ENCODE data around the gene ASS1. TPM values are rescaled to one million over a fixed set of nuclear protein-coding genes. Genes with fewer than 3 reads are reported as not detected.

Gene ASS1
- polyA plus RNA-seq, 5 donors: 12.2 to 33.2 (median 22.0) TPM

- no peak for DNase-seq
Observed at GRCh38 chr9:130527651-130528310, 83.0 kb downstream of the ASS1 start.

- no peak for DNase-seq
Observed at GRCh38 chr9:130528674-130529073, 83.9 kb downstream of the ASS1 start.

GRCh38 chr9:130530938-130531337 lies 86.2 kb downstream of the ASS1 start:
- DNase-seq: peak; percentile 6 to 12

GRCh38 chr9:130531670-130532069 lies 86.9 kb downstream of the ASS1 start:
- DNase-seq: no peak

- no peak for DNase-seq
Observed at GRCh38 chr9:130532426-130533080, 87.8 kb downstream of the ASS1 start.

- peak; percentile 10 to 13 for DNase-seq
Observed at GRCh38 chr9:130535818-130536521, 91.2 kb downstream of the ASS1 start.

GRCh38 chr9:130536701-130537107 lies 91.9 kb downstream of the ASS1 start:
- no peak for DNase-seq

GRCh38 chr9:130537346-130538050 lies 92.7 kb downstream of the ASS1 start:
- no peak for DNase-seq

- no peak for DNase-seq
Observed at GRCh38 chr9:130539420-130540223, 94.9 kb downstream of the ASS1 start.

- no peak for DNase-seq
Observed at GRCh38 chr9:130541533-130541932, 96.8 kb downstream of the ASS1 start.

GRCh38 chr9:130542038-130542437 lies 97.3 kb downstream of the ASS1 start:
- DNase-seq: no peak

- no peak for DNase-seq
Observed at GRCh38 chr9:130542457-130543228, 97.9 kb downstream of the ASS1 start.

GRCh38 chr9:130543368-130543767 lies 98.6 kb downstream of the ASS1 start:
- no peak for DNase-seq

- DNase-seq: no peak
Observed at GRCh38 chr9:130543859-130544258, 99.1 kb downstream of the ASS1 start.

GRCh38 chr9:130544364-130544763 lies 99.6 kb downstream of the ASS1 start:
- DNase-seq: no peak

- no peak for DNase-seq
Observed at GRCh38 chr9:130548103-130548502, 103.3 kb downstream of the ASS1 start.

GRCh38 chr9:130549093-130549735 lies 104.5 kb downstream of the ASS1 start:
- no peak for DNase-seq
